ENCODE measurements around the gene TTC39C.

TTC39C gene

DNA sequence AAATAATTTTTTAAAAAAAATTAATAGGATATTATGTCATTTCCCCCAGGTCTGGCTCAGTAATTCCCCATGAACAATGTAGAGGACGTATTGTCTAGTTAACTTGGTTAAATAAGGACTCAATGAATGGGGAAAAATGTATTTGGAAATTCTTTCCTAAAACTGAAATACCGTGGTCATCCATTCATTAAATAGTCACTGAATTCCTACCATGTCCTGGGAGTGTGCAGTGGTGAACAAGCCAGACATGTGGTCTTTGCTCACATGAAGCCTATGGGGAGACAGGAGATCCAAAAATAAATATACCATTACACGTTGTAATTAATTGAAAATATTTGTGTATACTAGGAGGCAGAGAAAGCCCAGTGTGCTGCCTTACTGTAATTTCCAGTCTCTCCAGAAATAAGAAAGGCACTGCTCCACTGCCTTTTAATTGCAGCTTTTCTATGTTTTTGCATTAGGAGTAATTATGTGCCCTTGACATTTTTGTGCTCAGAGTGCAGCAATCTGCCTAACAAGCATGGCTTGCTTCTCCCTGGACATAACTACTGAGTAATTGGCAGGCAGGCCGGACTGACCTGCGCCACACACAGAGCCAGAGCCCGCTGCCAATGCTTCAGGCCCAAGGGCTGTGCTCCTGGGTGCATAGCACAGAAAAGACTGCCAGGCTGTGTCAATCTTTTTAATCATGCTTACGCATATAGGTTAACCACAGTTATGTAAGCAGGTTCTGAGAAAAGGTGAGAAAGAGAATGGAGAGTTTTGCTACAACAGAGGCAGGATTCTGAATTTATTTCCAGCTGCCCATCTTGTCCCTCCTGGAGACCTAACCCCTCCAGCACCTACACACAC, 22.2 kb upstream of the TTC39C start:
- peak; percentile 65 to 76 for DNase-seq

DNA sequence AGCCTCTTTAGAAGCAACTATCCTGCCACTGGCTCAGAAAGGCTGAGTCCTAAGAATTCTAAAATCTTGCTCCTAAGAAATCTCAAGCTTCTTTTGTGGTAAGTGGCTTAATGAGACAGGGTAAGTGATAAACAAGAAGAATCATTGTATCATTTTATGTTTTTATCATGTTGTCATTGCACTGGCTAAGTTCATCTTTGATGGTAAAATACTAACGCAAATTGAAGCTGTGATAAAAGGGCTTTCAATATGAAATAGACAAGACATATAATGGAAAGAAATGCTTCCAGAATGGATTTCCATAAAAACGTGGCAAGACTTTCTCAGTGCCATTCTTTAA, 21.6 kb upstream of the TTC39C start:
- DNase-seq, result no peak

DNA sequence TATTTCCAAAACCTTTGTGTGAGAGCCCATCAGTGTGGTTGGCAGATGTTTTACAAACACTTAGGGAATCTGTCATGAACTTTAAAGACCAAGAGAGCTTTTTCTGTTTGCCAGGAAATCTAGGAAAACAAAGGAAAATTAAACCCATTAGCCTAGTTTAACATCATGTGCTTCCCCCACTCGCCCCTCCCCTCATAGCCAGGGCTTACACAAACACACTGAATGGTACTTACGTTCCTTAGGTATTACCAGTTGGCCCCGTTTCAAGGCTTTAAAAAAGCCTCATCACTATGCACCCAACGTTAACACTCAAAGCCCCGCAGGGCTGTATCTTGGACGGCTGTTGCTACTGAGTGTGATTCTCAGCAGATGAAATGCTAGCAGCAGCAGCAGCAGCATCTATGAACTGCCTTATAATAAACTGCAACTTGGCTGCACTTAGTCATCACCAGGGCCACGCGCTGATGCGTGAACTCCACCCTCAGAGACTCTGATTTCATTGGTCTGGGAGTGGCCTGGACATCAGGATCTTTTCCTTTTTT, 20.1 kb upstream of the TTC39C start:
- DNase-seq, result peak; percentile 17 to 44

DNA sequence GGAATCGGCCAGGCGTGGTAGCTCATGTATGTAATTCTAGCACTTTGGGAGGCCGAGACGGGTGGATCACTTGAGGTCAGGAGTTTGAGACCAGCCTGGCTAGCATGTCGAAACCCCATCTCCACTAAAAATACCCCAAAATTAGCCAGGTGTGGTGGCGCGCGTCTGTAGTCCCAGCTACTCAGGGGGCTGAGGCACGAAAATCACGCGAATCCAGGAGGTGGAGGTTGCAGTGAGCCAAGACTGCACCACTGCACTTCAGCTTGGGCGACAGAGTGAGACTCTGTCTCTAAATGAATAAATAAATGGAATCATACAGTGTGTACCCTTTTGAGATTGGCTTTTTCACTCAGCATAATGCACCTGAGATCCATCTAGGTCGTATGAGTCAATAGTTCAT, 19.4 kb upstream of the TTC39C start:
- DNase-seq, result no peak

DNA sequence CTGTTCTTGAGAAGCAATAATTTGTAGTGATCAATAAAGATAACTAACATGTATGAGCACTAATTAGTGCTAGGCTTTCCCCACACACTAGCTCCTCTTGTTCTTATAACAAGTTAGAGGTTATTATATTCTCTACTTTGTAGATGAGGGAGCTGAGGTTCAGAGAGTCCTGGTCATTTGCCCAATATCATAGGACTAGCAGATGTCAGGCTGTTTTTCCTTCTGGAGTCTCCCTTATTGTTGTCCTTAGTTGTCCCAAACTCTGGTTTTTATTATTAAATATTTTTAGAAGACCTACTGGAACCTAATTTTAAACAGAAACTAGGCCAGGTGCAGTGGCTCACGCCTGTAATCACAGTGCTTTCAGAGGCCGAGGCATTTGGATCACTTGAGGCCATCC, 16.5 kb upstream of the TTC39C start:
- no peak for DNase-seq

DNA sequence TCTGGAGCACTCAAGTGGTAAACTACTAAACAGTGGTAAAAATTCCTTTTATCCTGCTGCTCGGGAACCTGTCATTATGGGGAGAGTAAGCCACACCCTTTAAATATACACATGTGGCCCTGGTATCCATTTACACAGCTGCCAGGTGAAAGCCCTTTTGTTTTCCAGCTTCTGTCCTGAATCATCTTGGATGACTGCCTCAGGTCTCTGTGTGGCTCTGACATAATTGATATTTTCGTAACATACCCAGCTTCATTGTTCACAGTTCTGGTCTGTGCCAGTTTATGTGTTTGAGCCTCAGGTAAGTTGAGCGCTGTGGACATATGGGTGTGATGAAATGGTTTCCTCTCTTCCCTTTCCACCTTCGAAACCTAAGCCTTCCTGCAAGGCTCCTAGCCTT, 15.7 kb upstream of the TTC39C start:
- DNase-seq, result no peak

DNA sequence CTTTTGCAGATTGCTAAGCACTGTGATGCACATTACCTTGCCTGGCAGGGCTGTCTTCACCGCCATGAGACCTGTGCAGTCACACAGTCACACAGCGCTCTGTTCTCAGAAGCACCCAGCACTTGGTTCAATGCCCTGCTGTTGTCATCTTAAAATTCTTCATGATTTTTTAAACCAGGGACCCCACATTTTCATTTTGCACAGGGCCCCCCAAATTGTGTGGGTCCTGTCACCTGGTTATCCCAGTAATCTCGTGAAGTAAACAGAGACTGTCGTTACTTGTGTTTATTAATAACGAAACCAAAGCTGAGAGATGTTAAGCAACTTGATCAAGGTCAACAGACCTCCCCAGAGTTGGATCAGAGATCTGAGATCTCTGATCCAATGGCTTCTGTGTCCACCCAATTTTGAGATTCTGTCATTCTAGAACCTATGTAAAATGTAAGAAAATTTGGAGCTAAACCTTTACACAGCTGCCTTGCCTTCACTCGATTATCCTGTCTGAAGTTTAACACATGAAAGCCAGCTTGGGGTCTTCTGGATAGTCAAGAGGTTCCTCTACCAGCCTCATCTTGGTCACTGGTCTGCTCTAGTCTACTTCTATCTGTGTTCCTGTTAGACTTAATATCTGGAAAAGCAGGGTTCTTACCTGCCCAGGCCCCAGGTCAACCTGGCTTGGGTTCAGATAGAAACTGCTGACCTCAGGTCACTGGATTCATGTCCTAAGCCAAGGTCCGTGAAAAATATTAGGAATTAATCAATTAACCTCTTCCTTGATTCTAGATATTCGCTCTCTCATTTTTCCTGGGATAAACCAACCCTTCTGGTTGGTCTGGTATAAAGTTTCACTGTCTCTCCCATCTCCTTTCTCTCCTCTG, 13.7 kb upstream of the TTC39C start:
- DNase-seq, result peak in 1 of 2 donors; percentile 34

DNA sequence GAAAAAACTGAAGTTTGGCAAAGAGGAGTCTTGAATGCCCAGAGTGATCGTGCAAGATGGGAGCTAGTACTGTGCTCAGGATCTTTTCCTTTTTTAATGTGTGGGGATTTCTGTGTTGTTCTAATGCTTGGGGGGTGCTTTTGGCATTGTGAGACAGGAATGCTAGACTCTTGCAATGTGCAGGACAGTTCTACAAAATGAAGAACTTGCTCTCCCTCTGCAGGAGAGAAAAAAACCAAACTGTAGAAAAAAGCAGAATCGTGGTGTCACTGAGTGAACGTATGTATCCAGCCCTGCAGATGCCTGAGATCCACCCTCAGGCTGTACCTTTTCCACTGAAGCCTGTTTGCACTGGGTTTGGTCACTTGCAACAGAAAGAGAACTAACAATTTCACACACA, 12.1 kb upstream of the TTC39C start:
- DNase-seq, result no peak

DNA sequence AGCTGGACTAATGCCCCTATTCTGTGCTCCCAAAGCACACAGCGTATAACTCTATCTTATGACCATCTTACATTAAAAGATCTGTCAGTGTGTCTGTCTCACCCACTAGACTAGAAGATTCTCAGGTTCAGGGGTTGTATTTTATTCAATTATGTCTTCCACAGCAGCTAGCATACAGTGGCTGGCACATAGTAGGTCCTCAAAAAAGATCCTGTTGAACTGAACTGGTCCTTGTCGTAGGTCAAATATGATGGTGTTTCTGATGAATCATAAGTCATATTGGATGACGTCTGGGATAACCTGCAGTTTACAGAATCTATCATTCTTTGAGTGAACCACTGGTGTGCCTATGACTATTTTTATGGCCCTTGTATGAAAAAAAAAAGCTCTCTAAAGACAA, 11.3 kb upstream of the TTC39C start:
- no peak for DNase-seq

DNA sequence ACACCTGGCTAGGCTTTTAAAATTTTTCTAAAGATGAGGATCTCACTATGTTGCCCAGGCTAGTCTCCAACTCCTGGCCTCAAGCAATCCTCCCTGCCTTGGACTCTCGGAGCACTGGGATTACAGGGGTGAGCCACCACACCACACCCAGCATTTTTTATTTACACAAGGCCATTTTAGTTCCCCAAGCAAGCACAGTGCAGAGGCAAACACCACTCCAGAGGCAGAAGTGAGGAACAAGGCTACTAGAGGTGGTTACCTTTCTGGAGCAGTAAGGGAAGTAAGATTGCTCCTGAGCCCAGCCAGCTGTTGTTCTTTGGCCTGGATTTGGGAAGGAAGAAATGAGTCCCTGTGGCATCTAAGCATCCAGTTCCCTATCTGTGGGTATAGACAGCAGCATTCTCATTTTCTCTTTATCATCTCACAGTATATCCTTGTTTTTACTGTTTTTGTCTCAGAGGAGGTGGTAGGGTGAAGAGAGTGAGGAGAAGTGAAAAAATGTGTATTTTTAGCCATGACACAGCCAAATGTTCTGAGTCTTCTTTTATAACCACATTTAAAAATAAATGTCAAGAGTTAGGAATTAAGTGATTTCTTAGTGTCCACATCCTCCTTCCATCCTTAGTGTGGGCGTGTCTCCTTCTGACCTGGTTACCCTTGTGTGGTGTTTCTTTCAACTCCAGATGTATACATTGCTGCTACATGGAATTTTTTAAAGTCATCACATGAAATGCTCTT, 10.5 kb upstream of the TTC39C start:
- DNase-seq, result no peak

DNA sequence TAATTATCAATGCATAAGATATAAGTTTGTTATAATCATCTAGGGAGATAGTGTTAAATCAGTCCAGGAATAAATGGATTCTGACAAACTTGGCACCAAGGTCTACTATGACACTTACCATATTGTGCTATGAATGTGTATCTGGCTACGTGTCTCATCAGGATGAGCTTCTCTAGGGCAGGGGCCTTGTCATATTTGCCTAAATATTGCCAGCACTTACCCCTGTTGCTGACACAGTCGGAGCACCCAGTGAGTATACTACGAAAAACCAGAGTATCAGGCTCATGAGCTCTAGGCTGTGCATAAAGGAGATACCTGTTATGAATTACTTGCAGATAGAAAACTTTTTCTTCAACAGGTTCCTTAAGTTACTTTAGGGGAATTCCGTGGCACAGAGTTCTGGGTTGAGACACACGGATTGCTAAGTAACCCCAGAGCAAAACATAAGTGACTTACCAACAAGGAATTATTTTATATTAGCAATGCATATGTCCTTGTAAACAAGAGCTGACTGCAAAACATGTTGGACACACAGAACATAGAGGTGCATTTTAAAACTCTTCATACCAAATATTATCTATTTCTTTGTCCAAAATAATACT, 7.7 kb upstream of the TTC39C start:
- DNase-seq, result peak in 1 of 2 donors; percentile 26

DNA sequence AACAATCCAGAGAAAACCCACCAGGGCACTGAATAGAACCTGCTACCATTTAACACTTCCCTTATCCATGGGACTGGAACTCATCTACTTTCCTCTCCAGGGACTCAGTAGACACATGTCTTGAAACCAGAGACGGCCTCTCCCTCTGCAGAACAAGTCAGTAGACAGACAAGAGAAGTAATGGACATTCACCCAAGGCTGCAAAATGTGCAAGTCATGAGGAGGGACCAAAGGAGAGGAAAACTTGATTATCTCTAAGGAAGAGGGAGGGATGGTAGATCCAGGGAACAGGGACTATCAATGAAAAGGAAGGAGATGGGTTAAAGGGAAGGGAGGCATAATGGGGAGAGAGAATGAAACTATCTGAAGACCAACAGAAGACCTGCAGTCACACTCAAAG, 5.3 kb upstream of the TTC39C start:
- no peak for DNase-seq

DNA sequence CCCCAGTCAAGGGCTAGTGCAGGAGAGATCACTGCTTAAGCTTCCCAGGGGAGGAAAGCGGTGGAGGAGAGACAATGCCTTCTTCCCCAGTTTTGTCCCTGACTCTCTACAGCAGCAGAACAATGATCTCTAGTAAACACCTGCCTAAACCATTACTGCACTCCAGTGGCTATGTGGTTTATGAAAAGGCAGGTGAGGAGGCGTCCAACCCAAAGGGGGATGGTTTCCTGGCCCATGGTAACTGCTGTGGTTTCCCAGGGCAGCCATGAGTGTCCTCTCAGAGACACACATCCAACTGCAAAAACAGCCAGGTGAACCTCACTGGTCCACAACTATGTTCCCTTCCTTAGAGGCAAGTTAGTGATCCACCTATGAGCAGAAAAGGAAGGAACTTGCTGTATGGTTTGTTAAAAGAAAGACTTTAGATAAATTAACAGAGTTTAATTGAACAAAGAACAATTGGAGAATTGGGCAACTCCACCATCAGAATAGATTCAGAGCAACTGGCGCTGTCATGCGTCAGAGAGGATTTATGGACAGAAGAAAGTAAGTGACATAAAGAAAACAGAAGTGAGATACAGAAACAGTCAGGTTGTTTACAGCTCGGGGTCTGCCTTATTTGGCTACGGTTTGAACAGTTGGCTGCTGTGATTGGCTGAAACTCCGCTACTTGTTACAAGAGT, 4.8 kb upstream of the TTC39C start:
- DNase-seq, result peak; percentile 47 to 54

DNA sequence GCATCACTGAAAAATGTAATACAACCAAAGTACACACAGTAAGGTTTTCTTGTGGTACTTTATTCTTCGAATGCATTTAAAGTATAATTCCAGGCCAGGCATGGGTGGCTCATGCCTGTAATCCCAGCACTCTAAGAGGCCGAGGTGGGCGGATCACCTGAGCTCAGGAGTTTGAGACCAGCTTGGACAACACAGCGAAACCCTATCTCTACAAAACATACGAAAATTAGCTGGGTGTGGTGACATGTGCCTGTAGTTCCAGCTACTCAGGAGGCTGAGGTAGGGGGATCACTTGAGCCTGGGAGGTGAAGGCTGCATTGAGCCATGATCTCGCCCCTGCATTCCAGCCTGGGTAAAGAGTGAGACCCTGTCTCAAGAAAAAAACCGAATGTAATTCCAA, 3.9 kb upstream of the TTC39C start:
- DNase-seq, result no peak

DNA sequence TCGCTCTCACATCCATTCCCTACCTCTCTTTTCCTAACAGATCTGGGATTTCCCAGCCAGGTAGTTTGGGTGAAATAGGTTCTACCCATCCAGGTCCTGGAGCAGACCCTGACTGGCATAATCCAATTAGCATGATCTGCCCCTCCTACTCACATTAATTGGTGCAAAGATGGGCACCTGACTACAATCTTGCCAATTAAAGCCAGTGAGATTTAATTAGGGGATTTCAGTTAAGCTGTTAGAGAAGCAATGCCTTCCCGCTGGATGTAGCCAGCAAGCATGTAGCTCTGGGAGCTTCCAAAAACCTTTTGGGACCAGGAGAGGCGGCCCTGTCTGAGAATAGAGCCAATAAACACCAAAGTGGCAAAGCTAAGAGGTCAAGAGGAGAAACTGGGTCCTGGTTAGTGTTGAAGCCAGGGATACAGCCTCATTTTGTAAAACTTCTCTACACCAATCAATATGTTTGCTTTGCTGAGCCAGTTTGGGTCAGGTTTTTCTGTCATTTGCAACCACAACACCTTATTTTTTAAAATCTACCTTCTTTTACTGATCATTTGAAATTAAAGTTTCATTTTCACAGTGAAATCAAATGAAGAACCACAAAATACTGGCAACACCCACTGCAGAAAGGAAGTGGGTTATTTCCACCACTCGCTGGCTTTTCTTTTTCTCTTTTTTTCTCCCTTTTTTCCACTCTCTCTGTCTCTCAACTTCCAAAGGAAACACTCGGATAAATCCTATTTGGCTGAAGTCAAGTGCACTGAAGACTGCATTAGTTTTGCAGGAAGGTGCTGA, 3.2 kb upstream of the TTC39C start:
- DNase-seq, result peak in 1 of 2 donors; percentile 52

DNA sequence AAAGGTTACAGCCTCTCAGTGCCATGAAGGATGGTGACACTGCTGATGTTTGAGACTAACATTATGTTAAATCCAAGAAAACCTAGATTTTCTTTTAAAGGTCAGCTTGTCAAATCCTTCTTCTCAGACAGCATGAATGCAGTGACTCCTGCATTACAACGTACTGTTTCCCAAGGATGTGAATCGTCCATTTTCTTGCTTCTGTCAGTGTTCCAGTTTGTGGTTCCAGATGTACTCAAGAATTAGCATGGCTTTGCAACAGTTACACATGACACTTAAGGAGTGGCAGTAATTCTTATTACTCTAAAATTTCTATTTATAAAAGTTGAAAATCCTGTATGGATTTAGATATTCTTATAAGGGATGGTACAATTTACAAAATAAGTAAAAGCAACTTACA, 1.5 kb upstream of the TTC39C start:
- DNase-seq, result no peak

DNA sequence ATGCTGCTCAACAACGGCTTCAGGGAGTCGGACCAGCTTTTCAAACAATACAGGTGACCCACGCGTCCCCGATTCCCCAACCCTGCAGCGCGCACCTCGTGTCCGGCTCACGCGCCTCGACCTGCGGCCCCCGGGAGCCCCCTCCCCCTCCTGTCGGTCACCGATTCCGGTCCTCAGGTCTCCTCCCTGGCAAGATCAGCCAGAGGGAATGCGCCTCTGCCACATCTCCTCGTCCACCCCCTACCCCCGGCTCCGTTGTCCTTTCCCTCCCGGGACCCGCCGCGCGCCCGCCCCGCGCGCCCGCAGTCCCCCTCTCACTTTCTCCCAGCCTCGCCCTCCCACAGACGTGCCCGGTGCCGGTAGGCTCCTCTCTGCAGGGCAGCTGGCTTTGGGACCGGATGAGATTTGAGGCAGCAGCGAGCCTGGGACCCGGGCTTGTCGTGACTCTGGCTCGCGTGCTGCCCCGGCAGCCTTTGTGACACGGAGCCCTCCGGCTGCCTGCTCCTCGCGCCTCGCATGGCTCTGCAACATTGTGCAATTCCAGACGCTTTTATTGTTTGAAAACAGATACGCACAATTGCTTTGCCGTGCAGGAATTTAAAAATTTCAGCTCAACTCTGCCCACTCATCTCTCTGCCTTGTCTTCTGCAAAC, 558 bp downstream of the TTC39C start:
- DNase-seq, result peak; percentile 41 to 42

DNA sequence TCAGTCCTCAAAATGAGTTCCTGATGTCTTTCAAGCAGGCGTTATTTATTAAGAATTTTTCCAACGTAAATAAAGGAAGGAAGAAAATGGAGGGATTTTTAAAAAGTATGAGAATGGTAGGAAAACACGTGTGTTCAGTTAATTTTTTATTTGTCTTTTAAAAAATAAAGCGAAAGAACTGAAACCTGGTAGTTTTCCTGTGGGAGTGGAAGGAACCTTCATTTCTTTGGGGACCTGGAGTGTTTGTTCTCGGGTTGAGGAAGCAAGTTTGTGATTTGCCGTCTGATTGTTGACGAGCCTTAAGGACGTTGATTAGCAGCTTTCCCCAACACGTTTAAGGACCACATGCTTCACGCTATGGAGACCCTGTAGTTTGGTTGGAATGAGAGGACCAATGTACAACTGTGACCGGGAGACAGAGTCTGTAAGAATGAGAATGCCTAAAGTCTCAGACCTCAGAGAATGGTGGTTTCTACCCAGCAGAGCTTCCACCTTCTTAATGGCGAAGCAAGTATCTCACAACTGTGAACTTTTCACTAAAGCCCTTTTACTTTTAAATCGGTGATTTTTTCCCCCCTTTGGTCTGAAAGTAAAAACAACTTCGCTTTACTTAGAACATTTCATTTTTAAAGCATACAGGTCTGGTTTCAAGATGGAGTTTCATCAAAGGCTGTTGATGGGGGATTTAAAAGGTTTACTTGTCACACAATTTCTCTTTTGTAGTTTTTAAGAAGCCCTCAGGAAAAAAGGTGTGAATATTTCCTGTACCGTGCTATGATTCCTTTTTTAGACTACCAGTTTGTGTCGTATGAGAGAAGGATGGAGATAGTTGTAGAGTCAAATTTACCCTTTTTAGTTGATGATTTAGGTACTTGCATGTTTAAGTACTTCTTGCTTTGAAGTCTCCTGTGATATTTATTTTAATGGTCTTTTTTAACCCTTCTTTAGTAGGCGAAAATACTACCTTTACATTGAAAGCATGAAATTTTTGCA, 1.4 kb downstream of the TTC39C start:
- no peak for DNase-seq

DNA sequence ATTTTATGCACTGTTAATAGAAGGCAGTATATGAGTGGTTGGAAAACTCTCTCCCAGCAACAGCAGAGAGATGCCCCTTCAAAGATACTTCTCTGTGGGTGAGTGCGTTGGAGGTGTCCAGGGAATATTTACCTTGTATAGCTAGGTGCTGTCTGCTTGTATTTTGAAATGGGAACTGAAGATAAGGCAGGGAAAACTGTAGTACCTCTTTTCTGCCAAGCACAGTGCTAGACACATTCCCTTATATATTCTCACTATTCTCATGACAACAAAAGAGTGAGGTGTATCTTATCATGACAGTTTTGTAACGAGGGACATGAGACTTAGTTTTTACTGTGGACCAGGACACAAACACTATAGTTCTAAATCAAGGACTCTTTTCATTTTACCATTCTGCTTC, 2.1 kb downstream of the TTC39C start:
- no peak for DNase-seq
